Transverse colon (tissue), 4 donors: ENCODE measurements around the gene PEX14.

Experiments used
- POLR2AphosphoS5 ChIP-seq, 3 donors: sonication (generic); formaldehyde crosslinking; IDR thresholded peaks; one replicate each; pipeline ENCODE4 v1.6.1; 2016; ENCODE audit warnings: antibody characterized with exemption in 3 of 3
- TF ChIP-seq, protein P1 (sequence below), 5 experiments: fragments of 200-600 bp in 3 of 5; fragments of 450-650 bp in 2 of 5; sonication (generic) in 3 of 5; IDR thresholded peaks; 1 replicate in 2 of 5; 2 replicates in 3 of 5; pipeline ENCODE4 v1.5.1; 2016 to 2017; ENCODE audit warnings: antibody characterized with exemption in 5 of 5, inconsistent platforms in 3 of 5, mild to moderate bottlenecking in 2 of 5, moderate library complexity in 1 of 5

DNA sequence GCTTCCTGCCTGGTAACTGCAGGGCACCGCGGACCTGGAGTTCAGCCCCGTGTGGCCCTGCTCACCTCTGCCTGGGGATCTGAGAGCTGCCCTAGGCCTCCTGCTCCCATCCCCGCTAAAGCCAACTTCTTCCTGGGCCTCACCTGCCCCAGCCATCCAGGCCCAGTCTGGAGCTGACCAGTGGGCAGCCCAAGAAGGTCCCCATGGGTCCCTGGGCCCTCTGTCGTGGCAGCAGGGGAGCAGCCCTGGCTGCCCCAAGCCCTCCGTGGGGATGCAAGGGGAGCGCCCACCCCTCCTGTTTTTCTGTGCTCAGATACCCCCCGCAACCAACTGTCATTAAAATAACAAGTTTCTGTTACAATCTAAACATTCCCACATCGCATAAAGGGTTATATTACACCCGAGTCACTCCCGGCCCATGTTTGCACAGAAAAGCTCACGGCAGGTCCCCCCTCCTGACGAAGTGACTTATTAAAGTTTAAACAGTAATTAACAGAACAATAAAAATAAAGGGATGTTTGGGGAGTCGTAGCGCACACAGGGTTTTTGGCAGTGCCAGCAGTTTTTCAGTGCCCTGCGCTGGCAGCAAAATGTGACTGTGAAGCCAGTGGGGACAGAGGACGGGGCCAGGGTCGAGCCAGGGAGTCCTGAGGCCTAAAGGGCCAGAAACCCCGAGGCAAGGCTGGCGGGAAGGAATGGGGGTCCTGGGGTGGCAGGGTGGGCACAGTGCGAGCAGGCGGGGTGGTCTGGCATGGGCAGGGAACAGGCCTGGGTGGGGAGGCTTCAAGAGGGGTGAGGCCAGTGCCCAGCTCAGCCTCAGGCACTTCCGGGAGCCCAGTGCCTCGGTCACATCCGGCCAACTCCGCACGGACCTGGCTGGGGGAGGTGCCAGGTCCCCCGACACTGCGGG lies 200.2 kb downstream of the PEX14 start:
- TF ChIP-seq, protein P1, sequence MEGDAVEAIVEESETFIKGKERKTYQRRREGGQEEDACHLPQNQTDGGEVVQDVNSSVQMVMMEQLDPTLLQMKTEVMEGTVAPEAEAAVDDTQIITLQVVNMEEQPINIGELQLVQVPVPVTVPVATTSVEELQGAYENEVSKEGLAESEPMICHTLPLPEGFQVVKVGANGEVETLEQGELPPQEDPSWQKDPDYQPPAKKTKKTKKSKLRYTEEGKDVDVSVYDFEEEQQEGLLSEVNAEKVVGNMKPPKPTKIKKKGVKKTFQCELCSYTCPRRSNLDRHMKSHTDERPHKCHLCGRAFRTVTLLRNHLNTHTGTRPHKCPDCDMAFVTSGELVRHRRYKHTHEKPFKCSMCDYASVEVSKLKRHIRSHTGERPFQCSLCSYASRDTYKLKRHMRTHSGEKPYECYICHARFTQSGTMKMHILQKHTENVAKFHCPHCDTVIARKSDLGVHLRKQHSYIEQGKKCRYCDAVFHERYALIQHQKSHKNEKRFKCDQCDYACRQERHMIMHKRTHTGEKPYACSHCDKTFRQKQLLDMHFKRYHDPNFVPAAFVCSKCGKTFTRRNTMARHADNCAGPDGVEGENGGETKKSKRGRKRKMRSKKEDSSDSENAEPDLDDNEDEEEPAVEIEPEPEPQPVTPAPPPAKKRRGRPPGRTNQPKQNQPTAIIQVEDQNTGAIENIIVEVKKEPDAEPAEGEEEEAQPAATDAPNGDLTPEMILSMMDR (IDR thresholded peaks at IDR 0.05) = no peak
- TF ChIP-seq POLR2AphosphoS5 (IDR thresholded peaks at IDR 0.05) = no peak
